Measurements from ENCODE around the gene RRP7A. TPM values are rescaled to one million over a fixed set of nuclear protein-coding genes. Genes with fewer than 3 reads are reported as not detected.

The RRP7A gene
- total and polyA plus RNA-seq, 4 donors, result 8.6 to 12.1 (median 10.3) TPM

DNA sequence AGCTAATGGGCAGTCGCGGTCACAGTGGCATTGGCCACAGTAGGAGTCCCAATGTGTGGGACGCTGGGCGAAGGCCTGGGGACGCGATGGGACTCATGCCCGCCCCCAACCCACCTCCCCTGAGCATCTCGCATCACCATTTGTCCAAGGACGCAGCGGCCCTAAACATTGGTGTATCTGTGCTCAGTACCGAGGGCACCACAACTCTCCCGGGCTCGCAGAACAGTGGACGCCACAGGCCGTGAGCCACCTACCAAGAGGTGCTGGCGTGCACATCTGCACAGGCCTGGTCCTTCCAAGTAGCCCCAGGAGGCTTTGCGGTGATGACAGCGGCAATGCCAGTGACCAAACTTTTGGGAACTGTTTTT, 27.3 kb downstream of the RRP7A start (continued):
- TF ChIP-seq, protein P1, sequence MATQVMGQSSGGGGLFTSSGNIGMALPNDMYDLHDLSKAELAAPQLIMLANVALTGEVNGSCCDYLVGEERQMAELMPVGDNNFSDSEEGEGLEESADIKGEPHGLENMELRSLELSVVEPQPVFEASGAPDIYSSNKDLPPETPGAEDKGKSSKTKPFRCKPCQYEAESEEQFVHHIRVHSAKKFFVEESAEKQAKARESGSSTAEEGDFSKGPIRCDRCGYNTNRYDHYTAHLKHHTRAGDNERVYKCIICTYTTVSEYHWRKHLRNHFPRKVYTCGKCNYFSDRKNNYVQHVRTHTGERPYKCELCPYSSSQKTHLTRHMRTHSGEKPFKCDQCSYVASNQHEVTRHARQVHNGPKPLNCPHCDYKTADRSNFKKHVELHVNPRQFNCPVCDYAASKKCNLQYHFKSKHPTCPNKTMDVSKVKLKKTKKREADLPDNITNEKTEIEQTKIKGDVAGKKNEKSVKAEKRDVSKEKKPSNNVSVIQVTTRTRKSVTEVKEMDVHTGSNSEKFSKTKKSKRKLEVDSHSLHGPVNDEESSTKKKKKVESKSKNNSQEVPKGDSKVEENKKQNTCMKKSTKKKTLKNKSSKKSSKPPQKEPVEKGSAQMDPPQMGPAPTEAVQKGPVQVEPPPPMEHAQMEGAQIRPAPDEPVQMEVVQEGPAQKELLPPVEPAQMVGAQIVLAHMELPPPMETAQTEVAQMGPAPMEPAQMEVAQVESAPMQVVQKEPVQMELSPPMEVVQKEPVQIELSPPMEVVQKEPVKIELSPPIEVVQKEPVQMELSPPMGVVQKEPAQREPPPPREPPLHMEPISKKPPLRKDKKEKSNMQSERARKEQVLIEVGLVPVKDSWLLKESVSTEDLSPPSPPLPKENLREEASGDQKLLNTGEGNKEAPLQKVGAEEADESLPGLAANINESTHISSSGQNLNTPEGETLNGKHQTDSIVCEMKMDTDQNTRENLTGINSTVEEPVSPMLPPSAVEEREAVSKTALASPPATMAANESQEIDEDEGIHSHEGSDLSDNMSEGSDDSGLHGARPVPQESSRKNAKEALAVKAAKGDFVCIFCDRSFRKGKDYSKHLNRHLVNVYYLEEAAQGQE (IDR thresholded peaks at IDR 0.05), result no peak
- TF ChIP-seq, protein P2, sequence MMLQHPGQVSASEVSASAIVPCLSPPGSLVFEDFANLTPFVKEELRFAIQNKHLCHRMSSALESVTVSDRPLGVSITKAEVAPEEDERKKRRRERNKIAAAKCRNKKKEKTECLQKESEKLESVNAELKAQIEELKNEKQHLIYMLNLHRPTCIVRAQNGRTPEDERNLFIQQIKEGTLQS (IDR thresholded peaks at IDR 0.05), result no peak
- TF ChIP-seq YY1 (IDR thresholded peaks at IDR 0.05) (no peak), JUND (IDR thresholded peaks at IDR 0.05) (no peak), HNF4G (IDR thresholded peaks at IDR 0.05) (no peak), SP1 (IDR thresholded peaks at IDR 0.05) (no peak)
- TF ChIP-seq, protein P3, sequence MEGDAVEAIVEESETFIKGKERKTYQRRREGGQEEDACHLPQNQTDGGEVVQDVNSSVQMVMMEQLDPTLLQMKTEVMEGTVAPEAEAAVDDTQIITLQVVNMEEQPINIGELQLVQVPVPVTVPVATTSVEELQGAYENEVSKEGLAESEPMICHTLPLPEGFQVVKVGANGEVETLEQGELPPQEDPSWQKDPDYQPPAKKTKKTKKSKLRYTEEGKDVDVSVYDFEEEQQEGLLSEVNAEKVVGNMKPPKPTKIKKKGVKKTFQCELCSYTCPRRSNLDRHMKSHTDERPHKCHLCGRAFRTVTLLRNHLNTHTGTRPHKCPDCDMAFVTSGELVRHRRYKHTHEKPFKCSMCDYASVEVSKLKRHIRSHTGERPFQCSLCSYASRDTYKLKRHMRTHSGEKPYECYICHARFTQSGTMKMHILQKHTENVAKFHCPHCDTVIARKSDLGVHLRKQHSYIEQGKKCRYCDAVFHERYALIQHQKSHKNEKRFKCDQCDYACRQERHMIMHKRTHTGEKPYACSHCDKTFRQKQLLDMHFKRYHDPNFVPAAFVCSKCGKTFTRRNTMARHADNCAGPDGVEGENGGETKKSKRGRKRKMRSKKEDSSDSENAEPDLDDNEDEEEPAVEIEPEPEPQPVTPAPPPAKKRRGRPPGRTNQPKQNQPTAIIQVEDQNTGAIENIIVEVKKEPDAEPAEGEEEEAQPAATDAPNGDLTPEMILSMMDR (IDR thresholded peaks at IDR 0.05; ENCODE audit: low read depth, low read length, missing input control), result no peak

DNA sequence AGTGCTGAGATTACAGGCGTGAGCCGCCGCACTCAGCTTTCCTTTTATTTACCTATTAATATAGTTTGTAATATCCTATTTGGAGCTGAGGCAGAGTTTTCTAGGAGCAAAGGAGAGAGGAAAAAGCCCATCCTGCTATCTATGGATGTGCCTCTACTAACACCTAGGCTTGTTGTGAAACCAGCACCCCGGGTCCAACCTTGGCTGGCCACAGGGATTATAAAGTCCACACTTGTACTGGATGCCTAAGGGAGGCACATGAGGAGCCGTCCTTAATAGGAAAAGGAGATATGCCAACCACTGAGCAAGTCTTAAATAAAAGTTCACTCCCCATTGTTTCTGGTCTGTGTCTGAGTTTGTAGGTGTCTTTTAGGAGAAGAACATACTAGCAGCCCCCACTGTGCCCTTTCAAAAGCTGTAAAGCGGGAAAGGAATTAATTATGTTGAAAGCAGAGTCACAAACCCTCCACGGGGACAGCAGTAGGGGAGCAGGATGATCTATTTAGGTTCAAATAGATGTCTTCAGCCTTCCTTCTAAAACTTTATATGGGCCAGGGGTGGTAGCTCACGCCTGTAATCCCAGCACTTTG, 29.3 kb downstream of the RRP7A start:
- 50% methylated on average over 8 of the region's 8 CpGs for whole genome bisulfite sequencing
- Histone ChIP-seq H3K36me3 (ENCODE audit: control insufficient read depth in 4 of 4, insufficient read depth in 3 of 4, low read depth in 1 of 4, low read length in 3 of 4) (no peaks in the 10 kb centered on the region), H3K9ac (ENCODE audit: low read depth in 1 of 2, low read length in 2 of 2) (no peak overlapping the region), H3K4me3 (ENCODE audit: low read depth in 1 of 3, low read length in 3 of 3) (no peak overlapping the region), H3K27me3 (ENCODE audit: control insufficient read depth in 4 of 4, insufficient read depth in 4 of 4, low read length in 3 of 4) (no peaks in the 10 kb centered on the region), H3K9me3 (ENCODE audit: control insufficient read depth in 4 of 4, low read length in 3 of 4) (no peaks in the 10 kb centered on the region), H3K4me1 (ENCODE audit: control insufficient read depth in 4 of 4, insufficient read depth in 4 of 4, low read length in 3 of 4) (no peaks in the 10 kb centered on the region), H3K27ac (ENCODE audit: low read depth in 1 of 2, low read length in 2 of 2) (no peak overlapping the region)
- TF ChIP-seq, protein P1 (IDR thresholded peaks at IDR 0.05), result no peak
- peak; percentile 35 to 36 for TF ChIP-seq HNF4A (conservative IDR thresholded peaks at IDR 0.05)
- DNase-seq (ENCODE audit: low spot score), result no peak

DNA sequence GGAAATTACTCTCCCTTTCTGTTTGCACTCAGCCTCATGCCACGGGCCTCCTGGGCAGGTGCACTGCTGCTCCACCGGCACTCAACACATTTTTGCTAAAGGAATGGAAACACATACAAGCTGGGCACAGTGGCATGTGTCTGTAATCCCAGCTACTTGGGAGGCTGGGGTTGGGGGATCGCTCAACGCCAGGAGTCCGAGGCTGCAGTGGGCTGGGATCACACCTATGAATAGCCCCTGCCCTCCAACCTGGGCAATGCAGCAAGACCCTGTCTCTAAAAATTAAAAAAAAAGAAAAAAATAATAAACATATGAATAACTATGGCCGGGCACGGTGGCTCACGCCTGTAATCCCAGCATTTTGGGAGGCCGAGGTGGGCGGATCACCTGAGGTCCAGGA, 30.6 kb downstream of the RRP7A start:
- Histone ChIP-seq H3K36me3 (ENCODE audit: control insufficient read depth in 4 of 4, insufficient read depth in 3 of 4, low read depth in 1 of 4, low read length in 3 of 4) (no peaks in the 10 kb centered on the region), H3K4me1 (ENCODE audit: control insufficient read depth in 4 of 4, insufficient read depth in 4 of 4, low read length in 3 of 4) (no peaks in the 10 kb centered on the region), H3K27ac (ENCODE audit: low read depth in 1 of 2, low read length in 2 of 2) (no peak overlapping the region), H3K9me3 (ENCODE audit: control insufficient read depth in 4 of 4, low read length in 3 of 4) (no peaks in the 10 kb centered on the region), H3K9ac (ENCODE audit: low read depth in 1 of 2, low read length in 2 of 2) (no peak overlapping the region), H3K4me3 (ENCODE audit: low read depth in 1 of 3, low read length in 3 of 3) (no peak overlapping the region), H3K27me3 (ENCODE audit: control insufficient read depth in 4 of 4, insufficient read depth in 4 of 4, low read length in 3 of 4) (no peaks in the 10 kb centered on the region)
- DNase-seq (ENCODE audit: low spot score), result no peak
- WGBS, result 94% methylated on average over 10 of the region's 10 CpGs
- TF ChIP-seq, protein P4, sequence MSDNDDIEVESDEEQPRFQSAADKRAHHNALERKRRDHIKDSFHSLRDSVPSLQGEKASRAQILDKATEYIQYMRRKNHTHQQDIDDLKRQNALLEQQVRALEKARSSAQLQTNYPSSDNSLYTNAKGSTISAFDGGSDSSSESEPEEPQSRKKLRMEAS (IDR thresholded peaks at IDR 0.05), result no peak
- TF ChIP-seq NR2F2 (IDR thresholded peaks at IDR 0.05) (no peak), HNF4A (conservative IDR thresholded peaks at IDR 0.05) (no peak), FOXA1 (IDR thresholded peaks at IDR 0.05) (no peak), TAF1 (conservative IDR thresholded peaks at IDR 0.05) (no peak), GABPA (IDR thresholded peaks at IDR 0.05 in 1 of 2, conservative IDR thresholded peaks at IDR 0.05 in 1 of 2) (no peak), YY1 (IDR thresholded peaks at IDR 0.05) (no peak), RXRA (IDR thresholded peaks at IDR 0.05) (no peak)
- TF ChIP-seq, protein P2 (IDR thresholded peaks at IDR 0.05), result no peak
- TF ChIP-seq, protein P3 (IDR thresholded peaks at IDR 0.05; ENCODE audit: low read depth, low read length, missing input control), result no peak
- TF ChIP-seq, protein P5, sequence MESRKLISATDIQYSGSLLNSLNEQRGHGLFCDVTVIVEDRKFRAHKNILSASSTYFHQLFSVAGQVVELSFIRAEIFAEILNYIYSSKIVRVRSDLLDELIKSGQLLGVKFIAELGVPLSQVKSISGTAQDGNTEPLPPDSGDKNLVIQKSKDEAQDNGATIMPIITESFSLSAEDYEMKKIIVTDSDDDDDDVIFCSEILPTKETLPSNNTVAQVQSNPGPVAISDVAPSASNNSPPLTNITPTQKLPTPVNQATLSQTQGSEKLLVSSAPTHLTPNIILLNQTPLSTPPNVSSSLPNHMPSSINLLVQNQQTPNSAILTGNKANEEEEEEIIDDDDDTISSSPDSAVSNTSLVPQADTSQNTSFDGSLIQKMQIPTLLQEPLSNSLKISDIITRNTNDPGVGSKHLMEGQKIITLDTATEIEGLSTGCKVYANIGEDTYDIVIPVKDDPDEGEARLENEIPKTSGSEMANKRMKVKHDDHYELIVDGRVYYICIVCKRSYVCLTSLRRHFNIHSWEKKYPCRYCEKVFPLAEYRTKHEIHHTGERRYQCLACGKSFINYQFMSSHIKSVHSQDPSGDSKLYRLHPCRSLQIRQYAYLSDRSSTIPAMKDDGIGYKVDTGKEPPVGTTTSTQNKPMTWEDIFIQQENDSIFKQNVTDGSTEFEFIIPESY (IDR thresholded peaks at IDR 0.05), result no peak
